Caco-2 (cell line): ENCODE results near the gene HLCS. TPM values are rescaled to one million over a fixed set of nuclear protein-coding genes. Genes with fewer than 3 reads are reported as not detected.

Source experiments
- BruUV-seq: library from RNA; stranded (reverse); fragments of 400-500 nt; replicated peaks from 2 replicates; lab custom pipeline; 2021; lab: Mats Ljungman, UMichigan
- CTCF ChIA-PET: fragments of 300-600 bp; sonication (Branson Sonifier 250); formaldehyde crosslinking; loops from one replicate; lab custom pipeline; 2022; ENCODE audit warnings: antibody characterized with exemption; lab: Charles Lee
- POLR2A ChIA-PET: fragments of 300-600 bp; sonication (Branson Sonifier 250); formaldehyde crosslinking; loops from one replicate; lab custom pipeline; 2022; ENCODE audit warnings: antibody characterized with exemption; lab: Charles Lee
- DNase-seq, 2 experiments: peaks; one replicate each; pipeline versions ENCODE4 v3.0.0 to v3.0.0-alpha.2; 2020 to 2022
- H3K27me3 ChIP-seq: replicated peaks from 2 replicates; pipeline ENCODE4 v1.6.0; 2011; ENCODE audit warnings: low read length; ENCODE audit not compliant: control insufficient read depth, insufficient read depth
- H3K36me3 ChIP-seq: 2 replicates; pipeline ENCODE4 v1.5.1; 2011; ENCODE audit warnings: low read length; ENCODE audit not compliant: control insufficient read depth, insufficient read depth
- H3K4me1 ChIP-seq: fragments of 250-450 bp; sonication (Bioruptor Pico); 2 replicates; pipeline ENCODE4 v1.5.1; 2020; ENCODE audit warnings: mild to moderate bottlenecking
- H3K4me3 ChIP-seq: 2 replicates; pipeline ENCODE4 v1.5.1; 2011; ENCODE audit warnings: low read depth, mild to moderate bottlenecking, control low read depth, low read length
- H3K9me3 ChIP-seq: fragments of 250-450 bp; sonication (Bioruptor Pico); 2 replicates; pipeline ENCODE4 v1.5.1; 2020; ENCODE audit warnings: mild to moderate bottlenecking, moderate library complexity
- H3K27ac Mint-ChIP-seq: one replicate; pipeline ENCODE4 v1.8.0; 2022; ENCODE audit warnings: mixed read lengths; ENCODE audit not compliant: unreplicated experiment
- H3K27me3 Mint-ChIP-seq: one replicate; pipeline ENCODE4 v1.8.0; 2022; ENCODE audit warnings: mixed read lengths; ENCODE audit not compliant: insufficient read depth, unreplicated experiment
- H3K36me3 Mint-ChIP-seq: one replicate; pipeline ENCODE4 v1.8.0; 2022; ENCODE audit warnings: mild to moderate bottlenecking, mixed read lengths; ENCODE audit not compliant: insufficient read depth, unreplicated experiment
- H3K4me1 Mint-ChIP-seq: one replicate; pipeline ENCODE4 v1.8.0; 2022; ENCODE audit warnings: low read depth, mixed read lengths; ENCODE audit not compliant: unreplicated experiment
- H3K4me3 Mint-ChIP-seq: one replicate; pipeline ENCODE4 v1.8.0; 2022; ENCODE audit warnings: mild to moderate bottlenecking, moderate library complexity, mixed read lengths; ENCODE audit not compliant: unreplicated experiment
- H3K9me3 Mint-ChIP-seq: one replicate; pipeline ENCODE4 v1.8.0; 2022; ENCODE audit warnings: mixed read lengths; ENCODE audit not compliant: unreplicated experiment
- intact Hi-C: fragments of 100-400 bp; cut with micrococcal nuclease; formaldehyde crosslinking; loops from one replicate; pipeline ENCODE4 v1.10.0; 2022; ENCODE audit not compliant: unreplicated experiment
- total RNA-seq: library from RNA; stranded (reverse); gene quantifications from 2 replicates; pipeline ENCODE4 v1.2.3, GENCODE V29; 2022
- TF ChIP-seq, protein P1 (sequence below), 2 experiments: fragments of 200-600 bp in 1 of 2; IDR thresholded peaks; 1 replicate in 1 of 2; 2 replicates in 1 of 2; pipeline versions ENCODE4 v1.5.1 to v1.8.0; 2011 to 2022; ENCODE audit warnings: antibody characterized with exemption in 1 of 2, control low read depth in 1 of 2, inconsistent platforms in 1 of 2, low read depth in 1 of 2, low read length in 1 of 2, mild to moderate bottlenecking in 1 of 2, moderate library complexity in 1 of 2; ENCODE audit not compliant: insufficient read depth in 1 of 2, severe bottlenecking in 1 of 2, unreplicated experiment in 1 of 2

The HLCS gene
- total RNA-seq, 1 experiment from 2014 or later: 26.2 TPM

GRCh38 chr21:36730291-36731281, 235.9 kb downstream of the HLCS start:
- Mint-ChIP-seq H3K9me3 (no peaks in the 10 kb centered on the region), H3K27me3 (no peaks in the 10 kb centered on the region), H3K4me3 (no peak overlapping the region), H3K4me1 (peaks cover 11% of the 10 kb centered on the region), H3K36me3 (no peaks in the 10 kb centered on the region), H3K27ac (peak overlapping the region; percentile 61)
- intact Hi-C loops: no loop called here
- TF ChIP-seq, protein P1, sequence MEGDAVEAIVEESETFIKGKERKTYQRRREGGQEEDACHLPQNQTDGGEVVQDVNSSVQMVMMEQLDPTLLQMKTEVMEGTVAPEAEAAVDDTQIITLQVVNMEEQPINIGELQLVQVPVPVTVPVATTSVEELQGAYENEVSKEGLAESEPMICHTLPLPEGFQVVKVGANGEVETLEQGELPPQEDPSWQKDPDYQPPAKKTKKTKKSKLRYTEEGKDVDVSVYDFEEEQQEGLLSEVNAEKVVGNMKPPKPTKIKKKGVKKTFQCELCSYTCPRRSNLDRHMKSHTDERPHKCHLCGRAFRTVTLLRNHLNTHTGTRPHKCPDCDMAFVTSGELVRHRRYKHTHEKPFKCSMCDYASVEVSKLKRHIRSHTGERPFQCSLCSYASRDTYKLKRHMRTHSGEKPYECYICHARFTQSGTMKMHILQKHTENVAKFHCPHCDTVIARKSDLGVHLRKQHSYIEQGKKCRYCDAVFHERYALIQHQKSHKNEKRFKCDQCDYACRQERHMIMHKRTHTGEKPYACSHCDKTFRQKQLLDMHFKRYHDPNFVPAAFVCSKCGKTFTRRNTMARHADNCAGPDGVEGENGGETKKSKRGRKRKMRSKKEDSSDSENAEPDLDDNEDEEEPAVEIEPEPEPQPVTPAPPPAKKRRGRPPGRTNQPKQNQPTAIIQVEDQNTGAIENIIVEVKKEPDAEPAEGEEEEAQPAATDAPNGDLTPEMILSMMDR (IDR thresholded peaks at IDR 0.05; ENCODE audit: insufficient read depth in 1 of 2, low read depth in 1 of 2, low read length in 1 of 2, severe bottlenecking in 1 of 2, unreplicated experiment in 1 of 2): no peak
- BruUV-seq: no TSS peak
- H3K4me1 ChIP-seq: peaks cover 10% of the 10 kb centered on the region; the same call in 1 of the 2 replicates
- H3K36me3 ChIP-seq: no peaks in the 10 kb centered on the region; the same call in none of the 2 replicates
- ChIA-PET POLR2A (interaction anchor here (0.6 kb wide), 1 partner anchor 74 kb away, joined by 3 read pairs; no protein-coding TSS in a partner anchor), CTCF (no interaction called here)
- H3K9me3 ChIP-seq: no peaks in the 10 kb centered on the region
- no peaks in the 10 kb centered on the region for H3K27me3 ChIP-seq
- H3K4me3 ChIP-seq: no peak overlapping the region
- DNase-seq: peak in 1 of 2 experiments; percentile 11

DNA sequence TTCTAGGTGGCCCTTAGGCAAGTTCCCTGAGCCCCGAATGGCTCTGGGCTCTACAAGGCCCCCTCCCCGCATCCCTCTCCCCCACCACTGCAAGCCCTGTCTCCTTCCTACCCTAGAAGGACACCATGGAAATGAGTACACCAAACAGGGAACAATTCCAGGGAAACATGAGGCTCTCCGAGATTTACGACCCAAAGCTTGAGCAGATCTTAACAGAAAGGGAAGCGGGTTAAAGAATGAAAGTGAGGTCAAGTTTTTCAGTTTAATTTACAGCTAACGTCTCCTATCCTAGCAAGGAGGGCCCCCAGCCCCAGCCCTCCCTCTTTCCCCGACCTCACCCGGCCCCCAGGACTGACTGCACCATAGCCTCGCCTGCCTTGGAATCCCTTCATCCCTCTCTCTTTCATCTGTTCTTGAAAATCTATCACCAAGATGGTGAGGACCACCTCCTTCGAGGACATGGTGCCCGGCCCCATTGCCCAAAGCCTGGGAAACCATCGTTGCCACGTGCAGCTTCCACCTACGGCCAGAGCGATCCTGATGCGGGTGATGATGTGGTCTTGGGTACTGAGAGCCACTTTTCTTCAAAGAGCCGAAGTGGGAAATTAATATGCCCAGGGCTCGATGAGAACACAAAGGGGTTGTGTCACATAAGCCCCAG, 237.0 kb downstream of the HLCS start:
- TF ChIP-seq, protein P1 (IDR thresholded peaks at IDR 0.05; ENCODE audit: insufficient read depth in 1 of 2, low read depth in 1 of 2, low read length in 1 of 2, severe bottlenecking in 1 of 2, unreplicated experiment in 1 of 2): no peak
- DNase-seq: peak in 1 of 2 experiments; percentile 1
- H3K36me3 ChIP-seq: no peaks in the 10 kb centered on the region; the same call in none of the 2 replicates
- Mint-ChIP-seq H3K27me3 (no peaks in the 10 kb centered on the region), H3K4me1 (peaks cover 11% of the 10 kb centered on the region), H3K36me3 (no peaks in the 10 kb centered on the region), H3K27ac (no peak overlapping the region), H3K9me3 (no peaks in the 10 kb centered on the region), H3K4me3 (no peak overlapping the region)
- ChIA-PET CTCF (no interaction called here), POLR2A (no interaction called here)
- peaks cover 10% of the 10 kb centered on the region; the same call in 1 of the 2 replicates for H3K4me1 ChIP-seq
- H3K4me3 ChIP-seq: no peak overlapping the region
- no TSS peak for BruUV-seq
- intact Hi-C loops: no loop called here
- no peaks in the 10 kb centered on the region for H3K27me3 ChIP-seq
- H3K9me3 ChIP-seq: no peaks in the 10 kb centered on the region
